ENCODE results near the gene TBCC. TPM values are rescaled to one million over a fixed set of nuclear protein-coding genes. Genes with fewer than 3 reads are reported as not detected.

TBCC gene
- total RNA-seq, 1 donor from 2014 or later: 28.4 TPM

GRCh38 chr6:42720739-42721138 is 25.2 kb downstream of the TBCC start:
- no peak overlapping the region for H3K4me3 Mint-ChIP-seq (ENCODE audit: low read depth)
- no peaks in the 10 kb centered on the region for H3K9me3 Mint-ChIP-seq (ENCODE audit: low read depth)
- H3K27me3 Mint-ChIP-seq: no peaks in the 10 kb centered on the region
- no peak for TF ChIP-seq CTCF (IDR thresholded peaks at IDR 0.05; ENCODE audit: unreplicated experiment)
- no peaks in the 10 kb centered on the region for H3K36me3 Mint-ChIP-seq (ENCODE audit: insufficient read depth)
- H3K27ac Mint-ChIP-seq: no peak overlapping the region
- H3K4me1 Mint-ChIP-seq (ENCODE audit: low read depth): no peaks in the 10 kb centered on the region
- DNase-seq (ENCODE audit: low spot score, unreplicated experiment): no peak

GRCh38 chr6:42715871-42716270 is 30.0 kb downstream of the TBCC start:
- Mint-ChIP-seq H3K4me1 (ENCODE audit: low read depth) (peaks cover 8% of the 10 kb centered on the region), H3K27ac (no peak overlapping the region), H3K36me3 (ENCODE audit: insufficient read depth) (peaks cover under 1% of the 10 kb centered on the region), H3K9me3 (ENCODE audit: low read depth) (peaks cover 8% of the 10 kb centered on the region), H3K4me3 (ENCODE audit: low read depth) (no peak overlapping the region), H3K27me3 (no peaks in the 10 kb centered on the region)
- no peak for TF ChIP-seq CTCF (IDR thresholded peaks at IDR 0.05; ENCODE audit: unreplicated experiment)
- DNase-seq (ENCODE audit: low spot score, unreplicated experiment): no peak

DNA sequence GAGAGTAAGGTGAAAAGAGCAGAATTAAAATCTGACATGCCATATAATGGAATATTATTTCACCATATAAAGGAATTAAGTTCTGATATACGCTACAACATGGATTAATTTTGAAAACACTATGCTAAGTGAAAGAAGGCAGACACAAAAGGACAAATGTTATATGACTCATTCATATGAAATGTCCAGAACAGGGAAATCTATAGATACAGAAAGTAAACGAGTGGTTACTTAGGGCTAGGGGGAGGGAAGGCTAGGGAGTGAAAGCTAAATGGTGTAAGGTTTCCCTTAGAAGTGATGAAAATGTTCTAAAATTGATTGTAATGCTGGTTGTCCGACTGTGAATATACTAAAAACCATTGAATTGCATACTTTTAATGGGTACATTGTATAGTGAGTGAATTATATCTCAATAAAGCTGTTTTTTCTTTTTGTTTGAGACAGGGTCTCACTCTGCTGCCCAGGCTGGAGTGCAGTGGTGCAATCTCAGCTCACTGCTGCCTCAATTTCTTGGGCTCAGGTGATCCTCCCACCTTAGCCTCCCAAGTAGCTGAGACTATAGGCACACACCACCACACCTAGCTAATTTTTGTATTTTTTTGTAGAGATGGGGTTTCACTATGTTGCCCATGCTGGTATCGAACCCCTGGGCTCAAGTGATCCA is 31.7 kb downstream of the TBCC start:
- Mint-ChIP-seq H3K4me3 (ENCODE audit: low read depth) (no peak overlapping the region), H3K27ac (peak overlapping the region; percentile 40), H3K9me3 (ENCODE audit: low read depth) (peaks cover 12% of the 10 kb centered on the region), H3K27me3 (no peaks in the 10 kb centered on the region), H3K4me1 (ENCODE audit: low read depth) (peaks cover 20% of the 10 kb centered on the region), H3K36me3 (ENCODE audit: insufficient read depth) (peaks cover 3% of the 10 kb centered on the region)
- no peak for TF ChIP-seq CTCF (IDR thresholded peaks at IDR 0.05; ENCODE audit: unreplicated experiment)
- DNase-seq (ENCODE audit: low spot score, unreplicated experiment): no peak

DNA sequence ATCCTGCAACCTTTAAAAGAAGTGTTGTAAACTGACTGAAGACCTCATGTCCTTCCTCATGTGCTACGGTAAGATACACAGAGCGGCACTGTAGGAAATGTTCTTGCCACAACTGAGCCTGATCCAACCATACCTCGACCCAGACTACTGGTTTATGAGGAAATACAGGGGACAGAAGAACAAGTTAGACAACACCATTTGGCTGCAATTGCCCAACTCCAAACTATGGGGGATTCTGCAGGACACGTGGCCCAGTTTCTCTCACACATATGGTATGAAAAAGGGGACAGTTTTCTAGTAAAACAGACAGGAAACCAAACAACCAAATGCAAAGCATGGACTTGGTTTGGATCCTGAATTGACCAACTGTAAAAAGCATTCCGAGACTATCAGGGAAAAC is 34.0 kb downstream of the TBCC start:
- H3K27ac Mint-ChIP-seq: peak overlapping the region; percentile 76
- H3K36me3 Mint-ChIP-seq (ENCODE audit: insufficient read depth): peaks cover 3% of the 10 kb centered on the region
- TF ChIP-seq CTCF (IDR thresholded peaks at IDR 0.05; ENCODE audit: unreplicated experiment): no peak
- H3K4me1 Mint-ChIP-seq (ENCODE audit: low read depth): peaks cover 20% of the 10 kb centered on the region
- no peak for DNase-seq (ENCODE audit: low spot score, unreplicated experiment)
- H3K27me3 Mint-ChIP-seq: no peaks in the 10 kb centered on the region
- peaks cover 12% of the 10 kb centered on the region for H3K9me3 Mint-ChIP-seq (ENCODE audit: low read depth)
- H3K4me3 Mint-ChIP-seq (ENCODE audit: low read depth): no peak overlapping the region

GRCh38 chr6:42710316-42710715 is 35.6 kb downstream of the TBCC start:
- DNase-seq (ENCODE audit: low spot score, unreplicated experiment): no peak
- TF ChIP-seq CTCF (IDR thresholded peaks at IDR 0.05; ENCODE audit: unreplicated experiment): no peak
- Mint-ChIP-seq H3K9me3 (ENCODE audit: low read depth) (peaks cover 12% of the 10 kb centered on the region), H3K27ac (peak overlapping the region; percentile 95), H3K4me1 (ENCODE audit: low read depth) (peaks cover 20% of the 10 kb centered on the region), H3K4me3 (ENCODE audit: low read depth) (no peak overlapping the region), H3K27me3 (no peaks in the 10 kb centered on the region), H3K36me3 (ENCODE audit: insufficient read depth) (peaks cover 3% of the 10 kb centered on the region)

Data from progenitor cell of endocrine pancreas (in vitro differentiated cells).